Measurements from ENCODE around the gene TM2D1. TPM values are rescaled to one million over a fixed set of nuclear protein-coding genes. Genes with fewer than 3 reads are reported as not detected.

The TM2D1 gene
- 56.8 TPM for total RNA-seq
- polyA plus RNA-seq (ENCODE audit: insufficient read depth in 1 of 8, insufficient read length in 8 of 8, low replicate concordance in 1 of 8): 10 to 100 TPM; 48.6 to 61.1 (median 56.0) TPM
- long read RNA-seq, donor 1, transcript TM2D1-212 (7 exons, 969 nt): major isoform, 13 of 13 reads
- long read RNA-seq, donor 1, partial matches to known transcripts: 0 of 13 reads
- long read RNA-seq, donor 1, other reads (novel, unspliced or antisense): 0 of 13 reads
- long read RNA-seq, donor 2, partial matches to known transcripts: 0 of 4 reads
- long read RNA-seq, donor 2, other reads (novel, unspliced or antisense): 0 of 4 reads
- long read RNA-seq, donor 3, transcript TM2D1-212 (7 exons, 969 nt): major isoform, 18 of 26 reads
- long read RNA-seq, donor 3, partial matches to known transcripts: 7 of 26 reads
- long read RNA-seq, donor 3, other reads (novel, unspliced or antisense): 0 of 26 reads
- long read RNA-seq, donor 4, transcript TM2D1-212 (7 exons, 969 nt): major isoform, 15 of 15 reads
- long read RNA-seq, donor 4, partial matches to known transcripts: 0 of 15 reads
- long read RNA-seq, donor 4, other reads (novel, unspliced or antisense): 0 of 15 reads
- long read RNA-seq, donor 5, transcript TM2D1-212 (7 exons, 969 nt): major isoform, 47 of 58 reads
- long read RNA-seq, donor 5, partial matches to known transcripts: 0 of 58 reads
- long read RNA-seq, donor 5, other reads (novel, unspliced or antisense): 9 of 58 reads
- long read RNA-seq, donor 6, transcript TM2D1-212 (7 exons, 969 nt): major isoform, 35 of 44 reads
- long read RNA-seq, donor 6, partial matches to known transcripts: 7 of 44 reads
- long read RNA-seq, donor 6, other reads (novel, unspliced or antisense): 0 of 44 reads
- long read RNA-seq, donor 7, transcript TM2D1-212 (7 exons, 969 nt): major isoform, 14 of 14 reads
- long read RNA-seq, donor 7, partial matches to known transcripts: 0 of 14 reads
- long read RNA-seq, donor 7, other reads (novel, unspliced or antisense): 0 of 14 reads
- long read RNA-seq, donor 8, transcript TM2D1-212 (7 exons, 969 nt): major isoform, 15 of 28 reads
- long read RNA-seq, donor 8, partial matches to known transcripts: 11 of 28 reads
- long read RNA-seq, donor 8, other reads (novel, unspliced or antisense): 0 of 28 reads
- long read RNA-seq, donor 9, transcript TM2D1-212 (7 exons, 969 nt): major isoform, 17 of 17 reads
- long read RNA-seq, donor 9, partial matches to known transcripts: 0 of 17 reads
- long read RNA-seq, donor 9, other reads (novel, unspliced or antisense): 0 of 17 reads
- long read RNA-seq, donor 10, transcript TM2D1-212 (7 exons, 969 nt): major isoform, 23 of 26 reads
- long read RNA-seq, donor 10, partial matches to known transcripts: 0 of 26 reads
- long read RNA-seq, donor 10, other reads (novel, unspliced or antisense): 0 of 26 reads
- long read RNA-seq, donor 11, transcript TM2D1-212 (7 exons, 969 nt): major isoform, 21 of 25 reads
- long read RNA-seq, donor 11, partial matches to known transcripts: 0 of 25 reads
- long read RNA-seq, donor 11, other reads (novel, unspliced or antisense): 0 of 25 reads

- peak within 1 kb of the TSS; percentile 81 for H3K27ac ChIP-seq (ENCODE audit: low read length)
- peaks cover 4% of the 10 kb centered on the region for H3K36me3 ChIP-seq (ENCODE audit: control insufficient read depth, insufficient read depth, low read length)
- peak; percentile 97 for DNase-seq
- 0% methylated on average over 24 of the region's 45 CpGs for WGBS (ENCODE audit: insufficient coverage)
- H3K4me3 ChIP-seq (ENCODE audit: low read length): peak within 1 kb of the TSS; percentile 69
- H3K9me3 ChIP-seq (replicated peaks; ENCODE audit: control insufficient read depth, low read depth, low read length): no peaks in the 10 kb centered on the region
- H3K27me3 ChIP-seq (ENCODE audit: control insufficient read depth, insufficient read depth, low read length): no peaks in the 10 kb centered on the region
- peaks cover 6% of the 10 kb centered on the region for H3K4me1 ChIP-seq (ENCODE audit: control insufficient read depth, insufficient read depth, low read length)
Measured at GRCh38 chr1:61724813-61725694, at the start of gene TM2D1. TSS of gene TM2D1 (minus strand) at chr1:61725141. CDS start at chr1:61725120, 21 bp downstream.

- H3K9me3 ChIP-seq (replicated peaks; ENCODE audit: control insufficient read depth, low read depth, low read length): no peaks in the 10 kb centered on the region
- no peak for DNase-seq
- no peaks in the 10 kb centered on the region for H3K4me1 ChIP-seq (ENCODE audit: control insufficient read depth, insufficient read depth, low read length)
- no CpG with 5 or more reads among the region's 1 CpG for WGBS (ENCODE audit: insufficient coverage)
- no peak overlapping the region for H3K27ac ChIP-seq (ENCODE audit: low read length)
- H3K36me3 ChIP-seq (ENCODE audit: control insufficient read depth, insufficient read depth, low read length): no peaks in the 10 kb centered on the region
- no peak overlapping the region for H3K4me3 ChIP-seq (ENCODE audit: low read length)
- H3K27me3 ChIP-seq (ENCODE audit: control insufficient read depth, insufficient read depth, low read length): no peaks in the 10 kb centered on the region
Measured at GRCh38 chr1:61770131-61770530, 45.2 kb upstream of the TM2D1 start.

GRCh38 chr1:61757950-61758349 lies 33.0 kb upstream of the TM2D1 start:
- Histone ChIP-seq H3K27ac (ENCODE audit: low read length) (no peak overlapping the region), H3K4me1 (ENCODE audit: control insufficient read depth, insufficient read depth, low read length) (no peaks in the 10 kb centered on the region), H3K9me3 (replicated peaks; ENCODE audit: control insufficient read depth, low read depth, low read length) (no peaks in the 10 kb centered on the region), H3K4me3 (ENCODE audit: low read length) (no peak overlapping the region), H3K36me3 (ENCODE audit: control insufficient read depth, insufficient read depth, low read length) (no peaks in the 10 kb centered on the region), H3K27me3 (ENCODE audit: control insufficient read depth, insufficient read depth, low read length) (no peaks in the 10 kb centered on the region)
- no CpG with 5 or more reads among the region's 2 CpGs for WGBS (ENCODE audit: insufficient coverage)
- DNase-seq: peak; percentile 16

GRCh38 chr1:61756773-61757172 lies 31.8 kb upstream of the TM2D1 start:
- no CpG with 5 or more reads among the region's 3 CpGs for whole genome bisulfite sequencing (ENCODE audit: insufficient coverage)
- Histone ChIP-seq H3K36me3 (ENCODE audit: control insufficient read depth, insufficient read depth, low read length) (no peaks in the 10 kb centered on the region), H3K27ac (ENCODE audit: low read length) (no peak overlapping the region), H3K27me3 (ENCODE audit: control insufficient read depth, insufficient read depth, low read length) (no peaks in the 10 kb centered on the region), H3K4me1 (ENCODE audit: control insufficient read depth, insufficient read depth, low read length) (no peaks in the 10 kb centered on the region), H3K9me3 (replicated peaks; ENCODE audit: control insufficient read depth, low read depth, low read length) (no peaks in the 10 kb centered on the region), H3K4me3 (ENCODE audit: low read length) (no peak overlapping the region)
- DNase-seq: no peak

- Histone ChIP-seq H3K4me1 (ENCODE audit: control insufficient read depth, insufficient read depth, low read length) (no peaks in the 10 kb centered on the region), H3K4me3 (ENCODE audit: low read length) (no peak overlapping the region), H3K27me3 (ENCODE audit: control insufficient read depth, insufficient read depth, low read length) (no peaks in the 10 kb centered on the region), H3K27ac (ENCODE audit: low read length) (no peak overlapping the region), H3K36me3 (ENCODE audit: control insufficient read depth, insufficient read depth, low read length) (no peaks in the 10 kb centered on the region), H3K9me3 (replicated peaks; ENCODE audit: control insufficient read depth, low read depth, low read length) (no peaks in the 10 kb centered on the region)
- DNase-seq: no peak
- WGBS (ENCODE audit: insufficient coverage): 57% methylated on average over 1 of the region's 4 CpGs
Measured at GRCh38 chr1:61754545-61754944, 29.6 kb upstream of the TM2D1 start.

- H3K27ac ChIP-seq (ENCODE audit: low read length): no peak overlapping the region
- DNase-seq: no peak
- no peaks in the 10 kb centered on the region for H3K36me3 ChIP-seq (ENCODE audit: control insufficient read depth, insufficient read depth, low read length)
- 100% methylated on average over 1 of the region's 1 CpG for WGBS (ENCODE audit: insufficient coverage)
- H3K4me1 ChIP-seq (ENCODE audit: control insufficient read depth, insufficient read depth, low read length): no peaks in the 10 kb centered on the region
- no peak overlapping the region for H3K4me3 ChIP-seq (ENCODE audit: low read length)
- no peaks in the 10 kb centered on the region for H3K27me3 ChIP-seq (ENCODE audit: control insufficient read depth, insufficient read depth, low read length)
- no peaks in the 10 kb centered on the region for H3K9me3 ChIP-seq (replicated peaks; ENCODE audit: control insufficient read depth, low read depth, low read length)
Measured at GRCh38 chr1:61753998-61754508, 29.1 kb upstream of the TM2D1 start.

- H3K4me1 ChIP-seq (ENCODE audit: control insufficient read depth, insufficient read depth, low read length): no peaks in the 10 kb centered on the region
- WGBS (ENCODE audit: insufficient coverage): no CpG with 5 or more reads among the region's 1 CpG
- no peaks in the 10 kb centered on the region for H3K9me3 ChIP-seq (replicated peaks; ENCODE audit: control insufficient read depth, low read depth, low read length)
- no peak overlapping the region for H3K4me3 ChIP-seq (ENCODE audit: low read length)
- DNase-seq: no peak
- H3K27ac ChIP-seq (ENCODE audit: low read length): no peak overlapping the region
- no peaks in the 10 kb centered on the region for H3K36me3 ChIP-seq (ENCODE audit: control insufficient read depth, insufficient read depth, low read length)
- H3K27me3 ChIP-seq (ENCODE audit: control insufficient read depth, insufficient read depth, low read length): no peaks in the 10 kb centered on the region
Measured at GRCh38 chr1:61752921-61753389, 28.0 kb upstream of the TM2D1 start.

- H3K27me3 ChIP-seq (ENCODE audit: control insufficient read depth, insufficient read depth, low read length): no peaks in the 10 kb centered on the region
- no peak for DNase-seq
Measured at GRCh38 chr1:61749574-61749973, 24.6 kb upstream of the TM2D1 start.

More at GRCh38 chr1:61749574-61749973, 24.6 kb upstream of the TM2D1 start:
- no peaks in the 10 kb centered on the region for H3K9me3 ChIP-seq (replicated peaks; ENCODE audit: control insufficient read depth, low read depth, low read length)
- WGBS (ENCODE audit: insufficient coverage): no CpG with 5 or more reads among the region's 2 CpGs
- no peaks in the 10 kb centered on the region for H3K4me1 ChIP-seq (ENCODE audit: control insufficient read depth, insufficient read depth, low read length)
- H3K36me3 ChIP-seq (ENCODE audit: control insufficient read depth, insufficient read depth, low read length): no peaks in the 10 kb centered on the region
- no peak overlapping the region for H3K4me3 ChIP-seq (ENCODE audit: low read length)
- H3K27ac ChIP-seq (ENCODE audit: low read length): no peak overlapping the region
